ENCODE results near the gene STAB2.

The STAB2 gene

GRCh38 chr12:103639983-103640382 lies 52.9 kb downstream of the STAB2 start:
- TF ChIP-seq, protein P1, sequence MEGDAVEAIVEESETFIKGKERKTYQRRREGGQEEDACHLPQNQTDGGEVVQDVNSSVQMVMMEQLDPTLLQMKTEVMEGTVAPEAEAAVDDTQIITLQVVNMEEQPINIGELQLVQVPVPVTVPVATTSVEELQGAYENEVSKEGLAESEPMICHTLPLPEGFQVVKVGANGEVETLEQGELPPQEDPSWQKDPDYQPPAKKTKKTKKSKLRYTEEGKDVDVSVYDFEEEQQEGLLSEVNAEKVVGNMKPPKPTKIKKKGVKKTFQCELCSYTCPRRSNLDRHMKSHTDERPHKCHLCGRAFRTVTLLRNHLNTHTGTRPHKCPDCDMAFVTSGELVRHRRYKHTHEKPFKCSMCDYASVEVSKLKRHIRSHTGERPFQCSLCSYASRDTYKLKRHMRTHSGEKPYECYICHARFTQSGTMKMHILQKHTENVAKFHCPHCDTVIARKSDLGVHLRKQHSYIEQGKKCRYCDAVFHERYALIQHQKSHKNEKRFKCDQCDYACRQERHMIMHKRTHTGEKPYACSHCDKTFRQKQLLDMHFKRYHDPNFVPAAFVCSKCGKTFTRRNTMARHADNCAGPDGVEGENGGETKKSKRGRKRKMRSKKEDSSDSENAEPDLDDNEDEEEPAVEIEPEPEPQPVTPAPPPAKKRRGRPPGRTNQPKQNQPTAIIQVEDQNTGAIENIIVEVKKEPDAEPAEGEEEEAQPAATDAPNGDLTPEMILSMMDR (IDR thresholded peaks at IDR 0.05) = no peak

DNA sequence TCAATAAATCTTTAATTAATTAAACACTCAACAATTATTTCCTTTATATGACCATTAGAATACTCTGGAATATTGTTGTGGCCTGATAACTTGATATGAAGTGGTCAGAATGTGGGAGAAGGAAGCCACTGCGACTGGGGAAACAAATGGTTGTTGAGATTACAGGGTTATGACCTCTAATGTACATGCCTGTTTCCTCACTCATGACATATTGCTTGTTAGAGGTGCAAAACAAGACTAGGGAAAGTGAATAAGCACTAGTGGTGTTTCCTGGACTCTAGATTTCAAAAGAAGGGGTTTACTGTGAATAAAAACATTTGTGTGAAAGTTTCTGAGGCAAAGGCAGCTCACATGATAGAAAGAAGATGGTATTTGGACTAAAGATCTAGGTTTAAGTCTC lies 53.3 kb downstream of the STAB2 start:
- TF ChIP-seq, protein P1 (IDR thresholded peaks at IDR 0.05) = no peak

GRCh38 chr12:103640831-103641230 lies 53.8 kb downstream of the STAB2 start:
- TF ChIP-seq, protein P1 (IDR thresholded peaks at IDR 0.05) = no peak

DNA sequence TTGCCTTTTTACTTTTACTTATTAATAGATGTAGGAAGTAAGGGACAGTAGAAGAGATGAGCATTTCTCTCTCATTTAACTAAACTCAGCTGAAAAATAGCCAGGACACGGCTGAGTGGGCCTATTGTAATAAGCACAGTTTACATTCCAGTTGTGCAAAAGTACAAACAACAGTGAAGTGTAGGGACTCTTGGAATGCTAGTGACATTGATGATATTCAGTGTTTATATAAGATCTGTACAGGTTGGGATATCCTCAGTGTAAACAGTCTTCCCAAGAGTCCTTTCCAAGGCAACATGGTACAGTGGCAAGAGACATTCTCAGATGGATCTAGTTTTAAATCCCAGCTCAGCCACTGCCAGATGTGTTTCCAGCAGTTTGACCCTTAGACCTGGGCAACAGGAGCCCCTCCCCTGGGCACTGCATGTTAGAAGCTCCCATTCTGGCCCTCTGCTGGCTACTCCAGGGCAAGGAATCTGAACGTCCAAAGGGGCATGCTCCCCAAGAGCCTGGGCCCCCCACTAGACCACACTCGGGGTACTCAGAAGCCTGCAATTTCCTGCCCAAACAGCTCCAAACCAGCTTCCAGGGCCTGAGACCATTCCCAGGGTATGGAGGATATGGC lies 55.3 kb downstream of the STAB2 start:
- TF ChIP-seq, protein P1 (IDR thresholded peaks at IDR 0.05) = no peak

DNA sequence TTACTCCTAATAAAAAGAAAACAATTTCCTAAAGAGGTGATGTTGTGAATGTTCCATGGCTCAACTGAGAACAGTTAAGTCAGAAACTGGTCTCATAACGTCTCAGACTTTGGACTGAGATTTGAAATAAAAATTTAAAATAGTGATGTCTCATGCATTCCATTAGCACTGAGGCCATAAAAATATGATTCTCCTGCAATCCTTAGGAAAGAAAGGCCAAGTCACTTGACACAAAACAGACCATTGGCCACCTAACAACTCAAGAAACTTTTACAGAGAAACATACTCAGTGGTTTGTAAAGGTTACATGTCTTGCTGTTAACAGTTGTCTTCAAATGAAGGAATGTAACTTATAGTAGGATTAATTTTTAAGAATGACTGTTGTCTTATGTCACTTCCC lies 58.1 kb downstream of the STAB2 start:
- TF ChIP-seq, protein P1 (IDR thresholded peaks at IDR 0.05) = no peak

GRCh38 chr12:103647267-103647666 lies 60.2 kb downstream of the STAB2 start:
- TF ChIP-seq, protein P1 (IDR thresholded peaks at IDR 0.05) = no peak

DNA sequence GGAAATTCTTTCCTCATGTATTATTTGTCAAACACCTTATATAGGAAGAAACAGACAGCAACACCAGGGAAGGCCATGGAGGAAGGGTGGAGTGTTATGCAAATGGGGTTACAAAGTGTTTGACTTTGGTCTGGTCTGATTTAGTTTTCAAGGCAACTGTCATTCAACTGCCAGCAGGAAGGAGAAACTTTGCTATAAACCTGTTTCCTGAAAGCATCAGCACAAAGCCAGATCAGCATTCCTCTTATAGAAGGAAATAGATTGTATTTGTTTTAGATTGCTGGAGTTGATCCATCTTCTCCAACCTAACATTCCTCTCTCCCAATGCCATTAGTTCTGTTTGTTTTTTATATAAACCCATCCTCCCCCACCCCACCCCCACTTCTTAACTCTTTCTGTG lies 65.7 kb downstream of the STAB2 start:
- TF ChIP-seq, protein P1 (IDR thresholded peaks at IDR 0.05) = no peak

DNA sequence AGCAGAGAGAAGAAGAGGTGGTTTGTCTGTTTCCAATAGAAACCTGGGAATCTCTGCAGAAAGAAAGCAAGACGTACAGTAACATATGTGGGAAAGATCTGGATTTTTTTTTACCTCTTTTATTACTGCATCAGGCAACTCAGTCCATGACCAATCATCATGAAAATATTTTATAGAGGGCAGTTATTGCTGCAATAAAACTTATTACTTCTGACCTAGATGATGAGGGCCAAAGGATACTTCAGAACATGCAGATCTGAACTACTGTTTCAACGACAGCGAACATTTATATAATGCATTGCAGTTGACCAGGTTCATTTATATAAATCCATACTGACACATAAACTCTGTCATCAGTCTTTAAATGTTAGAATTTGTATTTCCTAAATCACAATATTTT lies 67.7 kb downstream of the STAB2 start:
- TF ChIP-seq, protein P1 (IDR thresholded peaks at IDR 0.05) = no peak

All from LNCAP (cell line).